NCI-H510A (cell line): ENCODE results near the gene SMIM26.
A peak's percentile ranks its signal among the peaks of the same experiment; 100 is the strongest.
"Not testable (repeated sequence)": the region's sequence is repeated elsewhere in the genome, so short reads cannot be mapped to it uniquely, and the experiment has no call there.

Source experiments
- DNase-seq: peaks from one replicate; lab custom pipeline; 2025; lab: John Stamatoyannopoulos, UW

The SMIM26 gene

GRCh38 chr20:18566892-18567738, at the start of gene SMIM26:
Gene SMIM26, plus strand, starts transcription at chr20:18567432. Its CDS starts 47 bp downstream, at chr20:18567479.
- DNase-seq = peak; percentile 96

- DNase-seq = not testable (repeated sequence)
Observed at GRCh38 chr20:18522066-18522465, 45.2 kb upstream of the SMIM26 start.

- DNase-seq = no peak
Observed at GRCh38 chr20:18523066-18523465, 44.2 kb upstream of the SMIM26 start.

- no peak for DNase-seq
Observed at GRCh38 chr20:18524646-18525045, 42.6 kb upstream of the SMIM26 start.

- not testable (repeated sequence) for DNase-seq
Observed at GRCh38 chr20:18526761-18527160, 40.5 kb upstream of the SMIM26 start.

GRCh38 chr20:18527339-18527738, 39.9 kb upstream of the SMIM26 start:
- no peak for DNase-seq

GRCh38 chr20:18527836-18528235, 39.4 kb upstream of the SMIM26 start:
- DNase-seq = no peak

GRCh38 chr20:18529041-18529440, 38.2 kb upstream of the SMIM26 start:
- no peak for DNase-seq

GRCh38 chr20:18532626-18533025, 34.6 kb upstream of the SMIM26 start:
- DNase-seq = no peak

GRCh38 chr20:18533491-18533890, 33.7 kb upstream of the SMIM26 start:
- no peak for DNase-seq

GRCh38 chr20:18533978-18534644, 33.1 kb upstream of the SMIM26 start:
- DNase-seq = no peak

GRCh38 chr20:18537651-18538050, 29.6 kb upstream of the SMIM26 start:
- DNase-seq = no peak

GRCh38 chr20:18541741-18542140, 25.5 kb upstream of the SMIM26 start:
- no peak for DNase-seq

GRCh38 chr20:18543216-18543615, 24.0 kb upstream of the SMIM26 start:
- DNase-seq = no peak

- no peak for DNase-seq
Observed at GRCh38 chr20:18543932-18544331, 23.3 kb upstream of the SMIM26 start.

GRCh38 chr20:18545566-18545965, 21.7 kb upstream of the SMIM26 start:
- no peak for DNase-seq

- DNase-seq = no peak
Observed at GRCh38 chr20:18548465-18548864, 18.8 kb upstream of the SMIM26 start.

GRCh38 chr20:18553746-18554145, 13.5 kb upstream of the SMIM26 start:
- no peak for DNase-seq

GRCh38 chr20:18567739-18568091, 483 bp downstream of the SMIM26 start:
- DNase-seq = no peak

GRCh38 chr20:18571009-18571408, 3.8 kb downstream of the SMIM26 start:
- DNase-seq = no peak

GRCh38 chr20:18571578-18571977, 4.3 kb downstream of the SMIM26 start:
- no peak for DNase-seq

- DNase-seq = no peak
Observed at GRCh38 chr20:18577942-18578341, 10.7 kb downstream of the SMIM26 start.

GRCh38 chr20:18578581-18578980, 11.3 kb downstream of the SMIM26 start:
- DNase-seq = no peak
